GM12878 (cell line): ENCODE measurements around the gene GDA. TPM values are rescaled to one million over a fixed set of nuclear protein-coding genes. Genes with fewer than 3 reads are reported as not detected.

Experiments
- ATAC-seq: fragments of 200-7000 bp; cut with Tn5 transposase; 3 replicates; pipeline ENCODE4 v1.9.1; 2020; ENCODE audit warnings: mild to moderate bottlenecking, moderate library complexity
- BruUV-seq: library from RNA; stranded (reverse); fragments of 400-500 nt; replicated peaks from 2 replicates; lab custom pipeline; 2021; lab: Mats Ljungman, UMichigan
- CTCF ChIA-PET: fragments of 300-600 bp; sonication (Branson Sonifier 250); formaldehyde crosslinking; extraction: SDS; loops from one replicate; lab custom pipeline; 2021; ENCODE audit warnings: inconsistent platforms; lab: Yijun Ruan, JAX
- POLR2A ChIA-PET: fragments of 350-600 bp; formaldehyde crosslinking; extraction: SDS; loops from one replicate; lab custom pipeline; 2021; ENCODE audit warnings: inconsistent platforms; lab: Charles Lee
- RAD21 ChIA-PET: fragments of 300-600 bp; sonication (Branson Sonifier 250); formaldehyde crosslinking; loops from one replicate; lab custom pipeline; 2023; ENCODE audit warnings: antibody characterized with exemption; ENCODE audit not compliant: unreplicated experiment; lab: Charles Lee
- SMC1A ChIA-PET: fragments of 300-600 bp; sonication (Branson Sonifier 250); formaldehyde crosslinking; loops from one replicate; lab custom pipeline; 2023; ENCODE audit not compliant: unreplicated experiment, uncharacterized antibody; lab: Charles Lee
- DNase-seq: peaks from one replicate; pipeline ENCODE4 v3.0.0-alpha.2; 2011; ENCODE audit warnings: low read depth, low spot score
- FAIRE-seq: peaks from 3 replicates; lab custom pipeline; 2011; peaks lifted over from hg19 to GRCh38; lab: Jason Lieb, UNC
- H2AFZ ChIP-seq: 2 replicates; pipeline ENCODE4 v1.6.0; 2011; ENCODE audit warnings: low read depth, low read length, control low read depth; ENCODE audit not compliant: control insufficient read depth
- H3K27ac ChIP-seq: 2 replicates; pipeline ENCODE4 v1.5.1; 2011; ENCODE audit warnings: control low read depth; ENCODE audit not compliant: control insufficient read depth, insufficient read depth
- H3K27me3 ChIP-seq, 2 experiments: replicated peaks in 1 of 2; 2 replicates each; pipeline versions ENCODE4 v1.6.0 to v1.6.1; 2011; ENCODE audit warnings: low read length in 1 of 2; ENCODE audit not compliant: control insufficient read depth in 2 of 2, insufficient read depth in 2 of 2
- H3K36me3 ChIP-seq, 2 experiments: 2 replicates each; pipeline ENCODE4 v1.5.1; 2011; ENCODE audit warnings: low read length in 1 of 2; ENCODE audit not compliant: control insufficient read depth in 2 of 2, insufficient read depth in 2 of 2
- H3K4me1 ChIP-seq: 2 replicates; pipeline ENCODE4 v1.6.1; 2011; ENCODE audit warnings: mild to moderate bottlenecking, low read length, moderate library complexity, mixed read lengths; ENCODE audit not compliant: control insufficient read depth, insufficient read depth
- H3K4me2 ChIP-seq: 2 replicates; pipeline ENCODE4 v1.6.0; 2011; ENCODE audit warnings: control low read depth; ENCODE audit not compliant: control insufficient read depth, insufficient read depth
- H3K4me3 ChIP-seq: fragments of 200-600 bp; sonication (generic); 2 replicates; pipeline ENCODE4 v1.5.1; 2016
- H3K79me2 ChIP-seq: 2 replicates; pipeline ENCODE4 v1.6.0; 2011; ENCODE audit warnings: low read length; ENCODE audit not compliant: control insufficient read depth, insufficient read depth
- H3K9ac ChIP-seq: 2 replicates; pipeline ENCODE4 v1.8.0; 2011; ENCODE audit warnings: low read length, control low read depth, mixed read lengths; ENCODE audit not compliant: control insufficient read depth, insufficient read depth
- H3K9me3 ChIP-seq: replicated peaks from 3 replicates; pipeline ENCODE4 v1.5.1; 2011; ENCODE audit warnings: mild to moderate bottlenecking, low read length; ENCODE audit not compliant: control insufficient read depth, insufficient read depth
- H4K20me1 ChIP-seq: 2 replicates; pipeline ENCODE4 v1.6.0; 2011; ENCODE audit not compliant: control insufficient read depth, insufficient read depth
- CREB1 ChIP-seq: IDR thresholded peaks from 2 replicates; pipeline ENCODE4 v1.6.1; 2012; ENCODE audit warnings: low read depth, mild to moderate bottlenecking, inconsistent platforms
- LARP7 ChIP-seq: fragments of 450-650 bp; IDR thresholded peaks from 2 replicates; pipeline ENCODE4 v1.6.1; 2017; ENCODE audit warnings: mild to moderate bottlenecking
- MTA2 ChIP-seq: fragments of 450-650 bp; IDR thresholded peaks from 2 replicates; pipeline ENCODE4 v1.6.1; 2016; ENCODE audit warnings: low read depth, mild to moderate bottlenecking, moderate library complexity
- NFYA ChIP-seq: IDR thresholded peaks from 2 replicates; pipeline ENCODE4 v1.6.1; 2011; ENCODE audit warnings: low read depth, mild to moderate bottlenecking, low read length, improper control_type of control experiment, borderline replicate concordance
- PAX5 ChIP-seq: IDR thresholded peaks from 2 replicates; pipeline ENCODE4 v1.6.1; 2011; ENCODE audit warnings: low read depth, low read length, borderline replicate concordance
- POLR2AphosphoS5 ChIP-seq: IDR thresholded peaks from 2 replicates; pipeline ENCODE4 v1.6.1; 2011; ENCODE audit warnings: mild to moderate bottlenecking, low read length, inconsistent platforms
- RCOR1 ChIP-seq: conservative IDR thresholded peaks from 2 replicates; pipeline ENCODE4 v1.6.1; 2012; ENCODE audit warnings: low read depth, low read length, improper control_type of control experiment
- SIN3A ChIP-seq: IDR thresholded peaks from 2 replicates; pipeline ENCODE4 v1.6.1; 2012; ENCODE audit warnings: low read depth, low read length, improper control_type of control experiment
- SMAD1 ChIP-seq: fragments of 450-650 bp; IDR thresholded peaks from 2 replicates; pipeline ENCODE4 v1.6.1; 2018; ENCODE audit warnings: mild to moderate bottlenecking, low read depth; ENCODE audit not compliant: partially characterized antibody
- SREBF2 ChIP-seq: IDR thresholded peaks from 2 replicates; pipeline ENCODE4 v1.6.1; 2012; ENCODE audit warnings: mild to moderate bottlenecking, low read length
- ZNF274 ChIP-seq: IDR thresholded peaks from one replicate; pipeline ENCODE4 v1.8.0; 2011; ENCODE audit not compliant: insufficient read length, insufficient read depth
- ZNF384 ChIP-seq: IDR thresholded peaks from 2 replicates; pipeline ENCODE4 v1.6.1; 2012; ENCODE audit warnings: low read depth, mild to moderate bottlenecking, low read length, improper control_type of control experiment, borderline replicate concordance
- ZNF622 ChIP-seq: fragments of 450-650 bp; IDR thresholded peaks from 2 replicates; pipeline ENCODE4 v1.6.1; 2017; ENCODE audit warnings: mild to moderate bottlenecking, inconsistent platforms
- WGBS: methylation state at CpG from one replicate; pipeline ENCODE4 v1.1.6; 2016; ENCODE audit warnings: low lambda C conversion rate; ENCODE audit not compliant: insufficient replicate concordance, insufficient coverage; ENCODE audit errors: missing lambda C conversion rate; 5-methylcytosine and 5-hydroxymethylcytosine counted together
- in situ Hi-C: fragments of 300-500 bp; cut with MboI; formaldehyde crosslinking; loops from 9 replicates; pipeline ENCODE4 v1.14.3; 2018; ENCODE audit warnings: mixed read lengths
- intact Hi-C: fragments of 100-400 bp; cut with micrococcal nuclease; formaldehyde crosslinking; loops from one replicate; pipeline ENCODE4 v1.14.2; 2022; ENCODE audit not compliant: unreplicated experiment
- polyA plus RNA-seq, 11 experiments: library from polyadenylated mRNA; depleted of rRNA in 4 of 11; unstranded in 6 of 11; stranded (reverse) in 5 of 11; fragments of >200 nt; fragmentation: Nextera tagmentation in 4 of 11; fragmentation: Illumina TruSeq in 1 of 11; extraction: Ambion mirVana in 4 of 11; extraction: Trizol in 1 of 11; gene quantifications; 1 replicate in 1 of 11; 2 replicates in 10 of 11; pipeline versions ENCODE4 v1.2.1 to v1.2.3, GENCODE V29; 2011 to 2016; ENCODE audit warnings: inconsistent platforms in 2 of 11, missing spikeins in 2 of 11, low read depth in 1 of 11
- total RNA-seq, 4 experiments: library from RNA; depleted of rRNA in 3 of 4; stranded (reverse); fragments of >200 nt in 3 of 4; fragmentation: Illumina TruSeq in 1 of 4; extraction: Trizol in 1 of 4; gene quantifications; 2 replicates each; pipeline versions ENCODE4 v1.2.1 to v1.2.3, GENCODE V29; 2013 to 2021
- TF ChIP-seq, protein P1 (sequence below): IDR thresholded peaks from 2 replicates; pipeline ENCODE4 v1.6.1; 2012; ENCODE audit warnings: low read depth, low read length, improper control_type of control experiment
- TF ChIP-seq, protein P2 (sequence below): fragments of 450-650 bp; IDR thresholded peaks from 2 replicates; pipeline ENCODE4 v1.6.1; 2016; ENCODE audit warnings: mild to moderate bottlenecking
- TF ChIP-seq, protein P3 (sequence below): IDR thresholded peaks from 2 replicates; pipeline ENCODE4 v1.6.1; 2012; ENCODE audit warnings: low read depth, low read length, improper control_type of control experiment
- TF ChIP-seq, protein P4 (sequence below): fragments of 450-650 bp; IDR thresholded peaks from 2 replicates; pipeline ENCODE4 v1.6.1; 2017; ENCODE audit warnings: low read depth, mild to moderate bottlenecking, moderate library complexity
- TF ChIP-seq, protein P5 (sequence below): fragments of 450-650 bp; conservative IDR thresholded peaks from 2 replicates; pipeline ENCODE4 v1.6.1; 2017; ENCODE audit warnings: mild to moderate bottlenecking, moderate library complexity

The GDA gene
- total and polyA plus RNA-seq, 10 of the 15 experiments (the other 5 are each of a cell fraction or from before 2014, with no cell fraction given) = 0.19 to 17.9 (median 0.48) TPM; not detected in 2

DNA sequence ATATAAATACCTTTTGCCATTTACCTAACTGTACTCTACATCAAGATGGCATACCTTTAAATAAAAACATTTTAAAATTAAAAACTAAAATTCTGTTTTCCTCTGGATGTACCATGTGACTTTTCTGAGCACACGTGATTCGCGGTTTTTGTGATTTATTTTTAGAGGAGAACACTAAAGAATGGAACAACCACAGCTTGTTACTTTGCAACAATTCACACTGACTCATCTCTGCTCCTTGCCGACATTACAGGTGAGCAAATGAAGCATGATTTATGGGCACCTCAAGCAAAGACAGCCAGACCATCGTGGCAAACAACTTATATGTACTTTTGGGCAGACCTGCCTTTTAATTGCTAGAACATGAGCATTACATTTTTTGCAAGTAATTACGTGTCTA, 61.3 kb downstream of the GDA start (continued):
- TF ChIP-seq, protein P1, sequence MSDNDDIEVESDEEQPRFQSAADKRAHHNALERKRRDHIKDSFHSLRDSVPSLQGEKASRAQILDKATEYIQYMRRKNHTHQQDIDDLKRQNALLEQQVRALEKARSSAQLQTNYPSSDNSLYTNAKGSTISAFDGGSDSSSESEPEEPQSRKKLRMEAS = no peak
- TF ChIP-seq, protein P2, sequence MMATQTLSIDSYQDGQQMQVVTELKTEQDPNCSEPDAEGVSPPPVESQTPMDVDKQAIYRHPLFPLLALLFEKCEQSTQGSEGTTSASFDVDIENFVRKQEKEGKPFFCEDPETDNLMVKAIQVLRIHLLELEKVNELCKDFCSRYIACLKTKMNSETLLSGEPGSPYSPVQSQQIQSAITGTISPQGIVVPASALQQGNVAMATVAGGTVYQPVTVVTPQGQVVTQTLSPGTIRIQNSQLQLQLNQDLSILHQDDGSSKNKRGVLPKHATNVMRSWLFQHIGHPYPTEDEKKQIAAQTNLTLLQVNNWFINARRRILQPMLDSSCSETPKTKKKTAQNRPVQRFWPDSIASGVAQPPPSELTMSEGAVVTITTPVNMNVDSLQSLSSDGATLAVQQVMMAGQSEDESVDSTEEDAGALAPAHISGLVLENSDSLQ = peak; percentile 81
- TF ChIP-seq POLR2AphosphoS5 (no peak), CREB1 (no peak), ZNF384 (no peak)

DNA sequence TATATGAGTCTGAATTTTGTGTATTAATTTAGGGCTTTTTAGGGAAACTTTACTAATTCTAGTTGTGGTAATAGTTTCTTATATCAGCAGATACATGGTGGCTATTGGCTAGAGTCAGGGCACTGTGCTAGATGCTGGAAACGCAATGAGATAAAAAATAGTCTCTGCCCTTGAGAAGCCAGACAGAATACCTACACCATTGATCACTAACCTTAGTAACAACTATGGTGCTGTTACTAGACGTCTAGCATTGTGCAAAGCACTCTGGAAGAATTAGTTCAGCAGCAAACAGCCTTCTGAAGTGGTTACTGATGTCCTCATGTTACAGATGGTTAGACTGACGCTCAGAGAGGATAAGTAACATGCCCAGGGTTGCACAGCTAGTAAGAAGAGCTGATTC, 61.8 kb downstream of the GDA start:
- no TSS peak for BruUV-seq
- Histone ChIP-seq H3K4me1 (no peaks in the 10 kb centered on the region), H3K27ac (no peak overlapping the region), H3K79me2 (no peaks in the 10 kb centered on the region), H4K20me1 (no peaks in the 10 kb centered on the region), H3K4me3 (no peak overlapping the region), H3K36me3 (no peaks in the 10 kb centered on the region), H3K4me2 (no peak overlapping the region), H2AFZ (no peak overlapping the region), H3K9me3 (no peaks in the 10 kb centered on the region; the same call in 2 of the 3 replicates), H3K27me3 (no peaks in the 10 kb centered on the region), H3K9ac (no peak overlapping the region)
- ChIA-PET RAD21 (interaction anchor here (1.0 to 13.6 kb wide), 3 partner anchors 8 to 92 kb away, joined by 3 to 242 read pairs (median 4); no protein-coding TSS in a partner anchor), SMC1A (interaction anchor here (1.2 to 12.2 kb wide), 7 partner anchors 8 to 172 kb away, joined by 3 to 446 read pairs (median 8); no protein-coding TSS in a partner anchor), CTCF (interaction anchor here (1.4 to 3.6 kb wide), 3 partner anchors 8 to 172 kb away, joined by 4 to 28 read pairs (median 13); no protein-coding TSS in a partner anchor), POLR2A (interaction anchor here (1.0 kb wide), 1 partner anchor 57 kb away, joined by 3 read pairs; no protein-coding TSS in a partner anchor)
- DNase-seq (no peak), ATAC-seq (peak; percentile 15), FAIRE-seq (no peak)
- in situ Hi-C loops (no loop called here), intact Hi-C loops (no loop called here)
- WGBS = 2% methylated on average over 3 of the region's 3 CpGs
- no peak for TF ChIP-seq MTA2
- TF ChIP-seq NFYA = no peak
- no peak for TF ChIP-seq LARP7
- no peak for TF ChIP-seq ZNF622
- TF ChIP-seq, protein P3, sequence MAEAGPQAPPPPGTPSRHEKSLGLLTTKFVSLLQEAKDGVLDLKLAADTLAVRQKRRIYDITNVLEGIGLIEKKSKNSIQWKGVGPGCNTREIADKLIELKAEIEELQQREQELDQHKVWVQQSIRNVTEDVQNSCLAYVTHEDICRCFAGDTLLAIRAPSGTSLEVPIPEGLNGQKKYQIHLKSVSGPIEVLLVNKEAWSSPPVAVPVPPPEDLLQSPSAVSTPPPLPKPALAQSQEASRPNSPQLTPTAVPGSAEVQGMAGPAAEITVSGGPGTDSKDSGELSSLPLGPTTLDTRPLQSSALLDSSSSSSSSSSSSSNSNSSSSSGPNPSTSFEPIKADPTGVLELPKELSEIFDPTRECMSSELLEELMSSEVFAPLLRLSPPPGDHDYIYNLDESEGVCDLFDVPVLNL = no peak
- TF ChIP-seq ZNF274 = no peak
- TF ChIP-seq, protein P4, sequence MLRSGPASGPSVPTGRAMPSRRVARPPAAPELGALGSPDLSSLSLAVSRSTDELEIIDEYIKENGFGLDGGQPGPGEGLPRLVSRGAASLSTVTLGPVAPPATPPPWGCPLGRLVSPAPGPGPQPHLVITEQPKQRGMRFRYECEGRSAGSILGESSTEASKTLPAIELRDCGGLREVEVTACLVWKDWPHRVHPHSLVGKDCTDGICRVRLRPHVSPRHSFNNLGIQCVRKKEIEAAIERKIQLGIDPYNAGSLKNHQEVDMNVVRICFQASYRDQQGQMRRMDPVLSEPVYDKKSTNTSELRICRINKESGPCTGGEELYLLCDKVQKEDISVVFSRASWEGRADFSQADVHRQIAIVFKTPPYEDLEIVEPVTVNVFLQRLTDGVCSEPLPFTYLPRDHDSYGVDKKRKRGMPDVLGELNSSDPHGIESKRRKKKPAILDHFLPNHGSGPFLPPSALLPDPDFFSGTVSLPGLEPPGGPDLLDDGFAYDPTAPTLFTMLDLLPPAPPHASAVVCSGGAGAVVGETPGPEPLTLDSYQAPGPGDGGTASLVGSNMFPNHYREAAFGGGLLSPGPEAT = no peak
- no peak for TF ChIP-seq SMAD1
- TF ChIP-seq, protein P5, sequence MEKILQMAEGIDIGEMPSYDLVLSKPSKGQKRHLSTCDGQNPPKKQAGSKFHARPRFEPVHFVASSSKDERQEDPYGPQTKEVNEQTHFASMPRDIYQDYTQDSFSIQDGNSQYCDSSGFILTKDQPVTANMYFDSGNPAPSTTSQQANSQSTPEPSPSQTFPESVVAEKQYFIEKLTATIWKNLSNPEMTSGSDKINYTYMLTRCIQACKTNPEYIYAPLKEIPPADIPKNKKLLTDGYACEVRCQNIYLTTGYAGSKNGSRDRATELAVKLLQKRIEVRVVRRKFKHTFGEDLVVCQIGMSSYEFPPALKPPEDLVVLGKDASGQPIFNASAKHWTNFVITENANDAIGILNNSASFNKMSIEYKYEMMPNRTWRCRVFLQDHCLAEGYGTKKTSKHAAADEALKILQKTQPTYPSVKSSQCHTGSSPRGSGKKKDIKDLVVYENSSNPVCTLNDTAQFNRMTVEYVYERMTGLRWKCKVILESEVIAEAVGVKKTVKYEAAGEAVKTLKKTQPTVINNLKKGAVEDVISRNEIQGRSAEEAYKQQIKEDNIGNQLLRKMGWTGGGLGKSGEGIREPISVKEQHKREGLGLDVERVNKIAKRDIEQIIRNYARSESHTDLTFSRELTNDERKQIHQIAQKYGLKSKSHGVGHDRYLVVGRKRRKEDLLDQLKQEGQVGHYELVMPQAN = no peak
- TF ChIP-seq PAX5 = no peak
- TF ChIP-seq ZNF384 = no peak
- TF ChIP-seq SREBF2 = no peak
- TF ChIP-seq RCOR1 = no peak
- TF ChIP-seq SIN3A = no peak
